Right lobe of liver (tissue), 4 donors: ENCODE data around the gene QPCTL.

Source experiments
- POLR2A ChIP-seq: fragments of 450-650 bp; IDR thresholded peaks from one replicate; pipeline ENCODE4 v1.6.1; 2017; ENCODE audit warnings: antibody characterized with exemption, mild to moderate bottlenecking
- TF ChIP-seq, protein P1 (sequence below), 4 donors: fragments of 200-600 bp in 3 of 4; fragments of 450-650 bp in 1 of 4; IDR thresholded peaks; one replicate each; pipeline versions ENCODE4 v1.5.1 to v1.8.0; 2016 to 2022; ENCODE audit warnings: antibody characterized with exemption in 4 of 4, mild to moderate bottlenecking in 2 of 4
- donor health status: DM: no; HTN: no; CAD: no.
- donor health status: DM: no; HTN: no; CAD: no.
- donor health status: DM: no; HTN: yes; CAD: no.

GRCh38 chr19:45701676-45702075 is 9.2 kb downstream of the QPCTL start:
- TF ChIP-seq POLR2A: no peak
- TF ChIP-seq, protein P1, sequence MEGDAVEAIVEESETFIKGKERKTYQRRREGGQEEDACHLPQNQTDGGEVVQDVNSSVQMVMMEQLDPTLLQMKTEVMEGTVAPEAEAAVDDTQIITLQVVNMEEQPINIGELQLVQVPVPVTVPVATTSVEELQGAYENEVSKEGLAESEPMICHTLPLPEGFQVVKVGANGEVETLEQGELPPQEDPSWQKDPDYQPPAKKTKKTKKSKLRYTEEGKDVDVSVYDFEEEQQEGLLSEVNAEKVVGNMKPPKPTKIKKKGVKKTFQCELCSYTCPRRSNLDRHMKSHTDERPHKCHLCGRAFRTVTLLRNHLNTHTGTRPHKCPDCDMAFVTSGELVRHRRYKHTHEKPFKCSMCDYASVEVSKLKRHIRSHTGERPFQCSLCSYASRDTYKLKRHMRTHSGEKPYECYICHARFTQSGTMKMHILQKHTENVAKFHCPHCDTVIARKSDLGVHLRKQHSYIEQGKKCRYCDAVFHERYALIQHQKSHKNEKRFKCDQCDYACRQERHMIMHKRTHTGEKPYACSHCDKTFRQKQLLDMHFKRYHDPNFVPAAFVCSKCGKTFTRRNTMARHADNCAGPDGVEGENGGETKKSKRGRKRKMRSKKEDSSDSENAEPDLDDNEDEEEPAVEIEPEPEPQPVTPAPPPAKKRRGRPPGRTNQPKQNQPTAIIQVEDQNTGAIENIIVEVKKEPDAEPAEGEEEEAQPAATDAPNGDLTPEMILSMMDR (IDR thresholded peaks at IDR 0.05): no peak
